WTC11 (cell line): ENCODE results near the gene MARS1.

ENCODE experiments used
- GRHL2 ChIP-seq: fragments of 250-450 bp; sonication (Bioruptor Pico); IDR thresholded peaks from 2 replicates; pipeline ENCODE4 v1.8.0; 2022; ENCODE audit warnings: mild to moderate bottlenecking, moderate library complexity; ENCODE audit not compliant: insufficient replicate concordance, severe bottlenecking
- ZNF396 ChIP-seq: fragments of 250-450 bp; sonication (Bioruptor Pico); IDR thresholded peaks from 2 replicates; pipeline ENCODE4 v1.8.0; 2021; ENCODE audit warnings: mild to moderate bottlenecking, moderate library complexity, borderline replicate concordance
- ZNF416 ChIP-seq: fragments of 250-450 bp; sonication (Bioruptor Pico); IDR thresholded peaks from 2 replicates; pipeline ENCODE4 v1.9.0; 2021; ENCODE audit warnings: mild to moderate bottlenecking, inconsistent platforms
- TF ChIP-seq, protein P1 (sequence below): fragments of 200-600 bp; IDR thresholded peaks from 2 replicates; pipeline ENCODE4 v1.8.0; 2022; ENCODE audit warnings: antibody characterized with exemption

DNA sequence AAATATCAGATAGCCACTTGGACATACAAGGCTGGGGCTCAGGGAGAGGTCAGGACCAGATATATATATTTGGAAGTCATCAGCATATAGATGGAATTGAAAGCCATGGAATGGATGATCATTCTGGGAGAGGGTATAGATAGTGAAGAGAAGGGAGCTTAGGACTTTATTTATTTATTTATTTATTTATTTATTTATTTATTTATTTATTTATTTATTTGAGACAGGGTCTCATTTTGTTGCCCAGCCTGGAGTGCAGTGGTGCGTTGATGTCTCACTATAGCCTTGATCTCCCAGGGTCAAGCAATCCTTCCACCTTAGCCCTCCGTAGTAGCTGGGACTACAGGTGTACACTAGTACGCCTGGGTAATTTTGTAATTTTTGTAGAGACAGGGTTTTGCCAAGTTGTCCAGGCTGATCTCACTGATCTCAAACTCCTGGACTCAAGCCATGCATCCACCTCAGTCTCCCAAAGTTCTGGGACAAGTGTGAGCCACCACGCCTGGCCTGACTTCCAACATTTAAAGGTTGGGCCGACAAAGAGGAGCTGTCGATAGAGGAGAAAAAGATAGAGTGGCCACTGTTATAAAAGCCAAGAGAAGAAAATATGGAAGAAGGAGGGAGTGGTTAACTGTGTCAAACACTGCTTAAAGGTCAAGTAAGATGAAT is 41.4 kb upstream of the MARS1 start:
- TF ChIP-seq ZNF396, result no peak
- TF ChIP-seq GRHL2 (CRISPR knock-in tag), result no peak
- TF ChIP-seq, protein P1, sequence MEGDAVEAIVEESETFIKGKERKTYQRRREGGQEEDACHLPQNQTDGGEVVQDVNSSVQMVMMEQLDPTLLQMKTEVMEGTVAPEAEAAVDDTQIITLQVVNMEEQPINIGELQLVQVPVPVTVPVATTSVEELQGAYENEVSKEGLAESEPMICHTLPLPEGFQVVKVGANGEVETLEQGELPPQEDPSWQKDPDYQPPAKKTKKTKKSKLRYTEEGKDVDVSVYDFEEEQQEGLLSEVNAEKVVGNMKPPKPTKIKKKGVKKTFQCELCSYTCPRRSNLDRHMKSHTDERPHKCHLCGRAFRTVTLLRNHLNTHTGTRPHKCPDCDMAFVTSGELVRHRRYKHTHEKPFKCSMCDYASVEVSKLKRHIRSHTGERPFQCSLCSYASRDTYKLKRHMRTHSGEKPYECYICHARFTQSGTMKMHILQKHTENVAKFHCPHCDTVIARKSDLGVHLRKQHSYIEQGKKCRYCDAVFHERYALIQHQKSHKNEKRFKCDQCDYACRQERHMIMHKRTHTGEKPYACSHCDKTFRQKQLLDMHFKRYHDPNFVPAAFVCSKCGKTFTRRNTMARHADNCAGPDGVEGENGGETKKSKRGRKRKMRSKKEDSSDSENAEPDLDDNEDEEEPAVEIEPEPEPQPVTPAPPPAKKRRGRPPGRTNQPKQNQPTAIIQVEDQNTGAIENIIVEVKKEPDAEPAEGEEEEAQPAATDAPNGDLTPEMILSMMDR, result no peak
- TF ChIP-seq ZNF416 (CRISPR knock-in tag), result no peak
